ENCODE measurements around the gene RCAN1.

DNA sequence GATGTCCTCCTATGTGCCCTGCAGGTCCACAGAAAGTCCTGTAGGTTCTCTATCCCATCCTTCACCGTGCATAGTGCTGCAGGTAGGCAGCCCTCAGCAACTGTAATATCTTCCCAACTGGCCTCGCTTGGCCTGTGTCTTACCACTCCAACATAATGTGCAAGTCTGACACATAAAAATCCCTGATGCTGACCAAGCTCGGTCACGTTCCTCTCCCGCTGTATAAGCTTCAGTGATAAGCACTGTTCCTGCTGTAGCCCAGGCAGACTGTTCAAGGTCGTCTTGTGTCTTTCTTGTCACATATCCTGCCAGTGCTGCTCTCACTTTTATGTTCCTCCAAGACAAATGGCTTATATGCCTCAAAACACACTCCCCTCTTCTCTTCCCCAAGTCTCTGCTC is 83.5 kb downstream of the RCAN1 start:
- TF ChIP-seq POLR2AphosphoS5 (IDR thresholded peaks at IDR 0.05; ENCODE audit: low read depth, low read length) = no peak
- no peak for TF ChIP-seq ZBTB7A (CRISPR knock-in tag; IDR thresholded peaks at IDR 0.05)
- TF ChIP-seq, protein P1, sequence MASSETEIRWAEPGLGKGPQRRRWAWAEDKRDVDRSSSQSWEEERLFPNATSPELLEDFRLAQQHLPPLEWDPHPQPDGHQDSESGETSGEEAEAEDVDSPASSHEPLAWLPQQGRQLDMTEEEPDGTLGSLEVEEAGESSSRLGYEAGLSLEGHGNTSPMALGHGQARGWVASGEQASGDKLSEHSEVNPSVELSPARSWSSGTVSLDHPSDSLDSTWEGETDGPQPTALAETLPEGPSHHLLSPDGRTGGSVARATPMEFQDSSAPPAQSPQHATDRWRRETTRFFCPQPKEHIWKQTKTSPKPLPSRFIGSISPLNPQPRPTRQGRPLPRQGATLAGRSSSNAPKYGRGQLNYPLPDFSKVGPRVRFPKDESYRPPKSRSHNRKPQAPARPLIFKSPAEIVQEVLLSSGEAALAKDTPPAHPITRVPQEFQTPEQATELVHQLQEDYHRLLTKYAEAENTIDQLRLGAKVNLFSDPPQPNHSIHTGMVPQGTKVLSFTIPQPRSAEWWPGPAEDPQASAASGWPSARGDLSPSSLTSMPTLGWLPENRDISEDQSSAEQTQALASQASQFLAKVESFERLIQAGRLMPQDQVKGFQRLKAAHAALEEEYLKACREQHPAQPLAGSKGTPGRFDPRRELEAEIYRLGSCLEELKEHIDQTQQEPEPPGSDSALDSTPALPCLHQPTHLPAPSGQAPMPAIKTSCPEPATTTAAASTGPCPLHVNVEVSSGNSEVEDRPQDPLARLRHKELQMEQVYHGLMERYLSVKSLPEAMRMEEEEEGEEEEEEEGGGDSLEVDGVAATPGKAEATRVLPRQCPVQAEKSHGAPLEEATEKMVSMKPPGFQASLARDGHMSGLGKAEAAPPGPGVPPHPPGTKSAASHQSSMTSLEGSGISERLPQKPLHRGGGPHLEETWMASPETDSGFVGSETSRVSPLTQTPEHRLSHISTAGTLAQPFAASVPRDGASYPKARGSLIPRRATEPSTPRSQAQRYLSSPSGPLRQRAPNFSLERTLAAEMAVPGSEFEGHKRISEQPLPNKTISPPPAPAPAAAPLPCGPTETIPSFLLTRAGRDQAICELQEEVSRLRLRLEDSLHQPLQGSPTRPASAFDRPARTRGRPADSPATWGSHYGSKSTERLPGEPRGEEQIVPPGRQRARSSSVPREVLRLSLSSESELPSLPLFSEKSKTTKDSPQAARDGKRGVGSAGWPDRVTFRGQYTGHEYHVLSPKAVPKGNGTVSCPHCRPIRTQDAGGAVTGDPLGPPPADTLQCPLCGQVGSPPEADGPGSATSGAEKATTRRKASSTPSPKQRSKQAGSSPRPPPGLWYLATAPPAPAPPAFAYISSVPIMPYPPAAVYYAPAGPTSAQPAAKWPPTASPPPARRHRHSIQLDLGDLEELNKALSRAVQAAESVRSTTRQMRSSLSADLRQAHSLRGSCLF (CRISPR knock-in tag; IDR thresholded peaks at IDR 0.05; ENCODE audit: borderline replicate concordance) = no peak

All from HepG2 (cell line).